ENCODE measurements around the gene ONECUT3.

ONECUT3 gene

GRCh38 chr19:1826557-1827521, 73.5 kb downstream of the ONECUT3 start:
- H3K27ac ChIP-seq, result no peak overlapping the region
- peaks cover 58% of the 10 kb centered on the region for H3K36me3 ChIP-seq
- H3K4me3 ChIP-seq (ENCODE audit: low read depth, low read length), result no peak overlapping the region
- no peak for TF ChIP-seq CTCF (IDR thresholded peaks at IDR 0.05; ENCODE audit: low read depth, low read length)
- H3K27me3 ChIP-seq (ENCODE audit: insufficient read depth, low read depth, severe bottlenecking), result no peaks in the 10 kb centered on the region
- H3K9me3 ChIP-seq (ENCODE audit: severe bottlenecking), result no peaks in the 10 kb centered on the region
- DNase-seq, result no peak

DNA sequence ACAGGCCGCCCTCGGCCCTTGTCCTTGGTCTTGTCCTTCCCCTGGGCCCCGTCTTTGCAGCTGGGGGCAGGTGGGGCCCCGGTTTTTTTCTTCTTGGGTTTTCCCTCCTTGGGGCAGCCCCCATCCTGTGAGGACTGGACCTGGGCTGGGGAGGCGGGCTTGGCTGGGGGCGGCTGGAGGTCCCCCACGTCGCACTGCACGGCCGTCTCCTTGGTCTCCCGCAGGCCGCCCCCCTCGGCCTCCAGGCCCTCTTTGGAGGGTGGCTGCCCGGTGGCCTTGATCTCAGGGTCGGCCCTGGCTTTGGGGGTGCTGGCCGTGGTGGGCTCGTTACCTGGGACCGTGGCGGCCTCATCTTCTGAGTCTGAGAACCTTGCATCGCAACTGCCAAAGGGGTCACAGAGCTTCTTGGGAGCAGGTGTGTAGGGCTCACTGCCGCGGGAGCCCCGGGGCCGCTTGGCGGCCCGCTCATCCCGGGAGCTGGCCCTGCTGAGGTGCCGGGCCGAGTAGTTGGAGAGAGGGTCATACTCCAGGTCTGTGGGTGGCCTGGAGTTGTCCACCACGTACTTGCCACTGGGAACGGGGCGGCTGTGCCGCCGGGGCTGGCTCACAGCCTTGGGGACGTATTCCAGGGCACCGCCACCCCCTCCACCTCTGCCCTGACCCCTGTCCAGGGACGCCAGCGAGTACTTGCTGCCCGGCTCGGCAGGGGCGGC, 74.4 kb downstream of the ONECUT3 start:
- Histone ChIP-seq H3K27ac (no peak overlapping the region), H3K36me3 (peaks cover 49% of the 10 kb centered on the region), H3K9me3 (ENCODE audit: severe bottlenecking) (no peaks in the 10 kb centered on the region), H3K27me3 (ENCODE audit: insufficient read depth, low read depth, severe bottlenecking) (no peaks in the 10 kb centered on the region), H3K4me3 (ENCODE audit: low read depth, low read length) (no peak overlapping the region)
- TF ChIP-seq CTCF (IDR thresholded peaks at IDR 0.05; ENCODE audit: low read depth, low read length), result no peak
- no peak for DNase-seq

DNA sequence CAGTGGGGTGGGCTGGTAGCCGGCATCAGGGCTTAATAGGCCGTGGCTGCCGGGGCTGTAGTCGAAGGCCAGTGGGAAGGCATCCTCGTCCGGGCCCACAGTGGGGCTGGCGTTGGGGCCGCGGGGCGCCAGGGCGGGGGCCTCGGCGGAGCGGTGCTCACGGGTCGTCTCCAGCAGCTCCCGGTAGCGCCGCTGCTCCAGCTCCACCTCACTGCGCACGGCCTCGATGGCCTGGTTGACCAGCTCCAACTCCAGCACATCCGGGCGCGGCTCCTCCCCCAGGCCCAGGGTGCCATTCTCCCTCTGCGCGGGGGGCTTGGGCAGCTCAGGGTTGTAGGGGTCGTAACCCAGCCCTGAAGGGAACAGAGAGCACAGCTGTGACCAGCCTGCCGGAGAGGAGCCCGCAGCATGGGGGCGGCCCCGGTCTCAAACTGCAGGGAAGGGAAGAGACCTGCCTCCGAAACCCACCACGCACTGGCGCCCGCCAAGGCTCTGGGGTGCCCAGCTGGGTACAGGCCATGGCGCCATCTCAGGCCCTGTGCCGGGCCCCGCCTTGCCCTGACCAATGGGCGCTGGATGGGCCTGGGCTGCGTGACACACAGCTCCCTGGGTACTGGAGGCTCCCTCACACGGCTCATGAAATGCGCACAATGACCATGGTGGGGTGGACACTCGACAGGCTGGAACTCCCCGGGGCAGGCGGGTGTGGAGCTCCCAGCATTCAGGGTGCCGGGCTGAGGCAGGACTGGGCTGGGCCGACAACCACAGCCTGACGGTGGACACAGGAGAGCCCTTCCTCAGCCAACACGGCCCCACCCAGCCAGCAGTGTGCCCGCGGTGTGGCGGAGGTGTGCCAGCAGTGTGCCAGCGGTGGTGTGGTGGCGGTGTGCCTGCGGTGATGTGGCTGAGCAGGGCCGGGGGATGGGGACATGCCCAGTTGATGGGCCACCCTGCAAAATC, 75.3 kb downstream of the ONECUT3 start:
- TF ChIP-seq CTCF (IDR thresholded peaks at IDR 0.05; ENCODE audit: low read depth, low read length), result no peak

DNA sequence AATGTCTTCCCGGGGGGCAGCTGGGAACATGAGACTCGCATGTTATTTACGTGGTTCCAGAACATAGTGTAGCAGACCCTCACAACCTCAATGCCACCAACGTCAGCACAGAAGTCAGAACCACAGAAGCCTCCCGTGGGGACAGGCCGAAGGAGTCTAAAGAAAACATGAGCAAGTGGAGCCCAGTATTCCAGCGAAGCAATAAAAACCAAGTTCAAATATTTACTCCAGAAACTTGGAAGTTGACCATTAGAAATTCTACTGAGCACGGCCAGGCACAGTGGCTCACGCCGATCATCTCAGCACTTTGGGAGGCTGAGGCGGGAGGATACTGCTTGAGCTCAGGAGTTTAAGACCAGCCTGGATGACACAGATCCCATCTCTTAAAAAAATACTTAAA, 76.7 kb downstream of the ONECUT3 start:
- no peak for TF ChIP-seq CTCF (IDR thresholded peaks at IDR 0.05; ENCODE audit: low read depth, low read length)
- H3K36me3 ChIP-seq, result peaks cover 28% of the 10 kb centered on the region
- no peak overlapping the region for H3K27ac ChIP-seq
- H3K9me3 ChIP-seq (ENCODE audit: severe bottlenecking), result no peaks in the 10 kb centered on the region
- no peaks in the 10 kb centered on the region for H3K27me3 ChIP-seq (ENCODE audit: insufficient read depth, low read depth, severe bottlenecking)
- DNase-seq, result no peak
- no peak overlapping the region for H3K4me3 ChIP-seq (ENCODE audit: low read depth, low read length)

More for the DNA sequence above, 75.3 kb downstream of the ONECUT3 start:
- no peak overlapping the region for H3K27ac ChIP-seq
- DNase-seq, result no peak
- peaks cover 41% of the 10 kb centered on the region for H3K36me3 ChIP-seq
- H3K4me3 ChIP-seq (ENCODE audit: low read depth, low read length), result no peak overlapping the region
- H3K27me3 ChIP-seq (ENCODE audit: insufficient read depth, low read depth, severe bottlenecking), result no peaks in the 10 kb centered on the region
- no peaks in the 10 kb centered on the region for H3K9me3 ChIP-seq (ENCODE audit: severe bottlenecking)

- H3K36me3 ChIP-seq, result peaks cover 28% of the 10 kb centered on the region
- H3K9me3 ChIP-seq (ENCODE audit: severe bottlenecking), result no peaks in the 10 kb centered on the region
- H3K4me3 ChIP-seq (ENCODE audit: low read depth, low read length), result no peak overlapping the region
- no peaks in the 10 kb centered on the region for H3K27me3 ChIP-seq (ENCODE audit: insufficient read depth, low read depth, severe bottlenecking)
- TF ChIP-seq CTCF (IDR thresholded peaks at IDR 0.05; ENCODE audit: low read depth, low read length), result no peak
- DNase-seq, result no peak
- H3K27ac ChIP-seq, result no peak overlapping the region
Measured at GRCh38 chr19:1830568-1830967, 77.3 kb downstream of the ONECUT3 start.
